CD4-positive, alpha-beta memory T cell (primary cell): Measurements from ENCODE around the gene GPBP1. TPM values are rescaled to one million over a fixed set of nuclear protein-coding genes. Genes with fewer than 3 reads are reported as not detected.
"Not testable (repeated sequence)": the region's sequence is repeated elsewhere in the genome, so short reads cannot be mapped to it uniquely, and the experiment has no call there.

Experiments used
- CTCF ChIA-PET: fragments of 350-600 bp; sonication (Branson Sonifier 250); formaldehyde crosslinking; loops from one replicate; lab custom pipeline; 2021; ENCODE audit warnings: inconsistent platforms; ENCODE audit not compliant: partially characterized antibody; lab: Charles Lee
- POLR2A ChIA-PET: fragments of 350-600 bp; sonication (Branson Sonifier 250); formaldehyde crosslinking; loops from one replicate; lab custom pipeline; 2021; ENCODE audit not compliant: partially characterized antibody; lab: Charles Lee
- DNase-seq, 5 donors: peaks; one replicate each; pipeline versions ENCODE4 v3.0.0 to v3.0.0-alpha.2; 2020 to 2022; ENCODE audit warnings: mixed read lengths in 1 of 5
- H3K27ac ChIP-seq: one replicate; pipeline ENCODE4 v1.7.0; 2013; ENCODE audit warnings: low read depth, low read length
- H3K27me3 ChIP-seq: 2 replicates; pipeline ENCODE4 v1.7.0; 2013; ENCODE audit warnings: mild to moderate bottlenecking, low read length, moderate library complexity; ENCODE audit not compliant: insufficient read depth
- H3K36me3 ChIP-seq: 2 replicates; pipeline ENCODE4 v1.7.0; 2013; ENCODE audit warnings: mild to moderate bottlenecking, low read length, moderate library complexity; ENCODE audit not compliant: insufficient read depth
- H3K4me1 ChIP-seq: 2 replicates; pipeline ENCODE4 v1.7.0; 2013; ENCODE audit warnings: mild to moderate bottlenecking, low read length, moderate library complexity; ENCODE audit not compliant: insufficient read depth
- H3K4me3 ChIP-seq, 2 donors: one replicate each; pipeline ENCODE4 v1.7.0; 2013; ENCODE audit warnings: low read length in 2 of 2, mild to moderate bottlenecking in 1 of 2
- H3K9me3 ChIP-seq, 2 donors: one replicate each; pipeline ENCODE4 v1.7.0; 2013; ENCODE audit warnings: low read length in 2 of 2, control low read depth in 1 of 2; ENCODE audit not compliant: control insufficient read depth in 1 of 2
- H3K27ac Mint-ChIP-seq, 7 donors: one replicate each; pipeline ENCODE4 v1.8.0; 2020 to 2021; ENCODE audit warnings: mixed read lengths in 7 of 7, mild to moderate bottlenecking in 6 of 7, inconsistent platforms in 3 of 7, moderate library complexity in 3 of 7
- H3K27me3 Mint-ChIP-seq, 2 donors: one replicate each; pipeline ENCODE4 v1.8.0; 2020 to 2021; ENCODE audit warnings: mixed read lengths in 2 of 2
- H3K36me3 Mint-ChIP-seq, 2 donors: one replicate each; pipeline ENCODE4 v1.8.0; 2020 to 2021; ENCODE audit warnings: mixed read lengths in 2 of 2, inconsistent platforms in 1 of 2, mild to moderate bottlenecking in 1 of 2
- H3K4me1 Mint-ChIP-seq, 4 donors: one replicate each; pipeline ENCODE4 v1.8.0; 2020 to 2021; ENCODE audit warnings: mixed read lengths in 4 of 4, mild to moderate bottlenecking in 1 of 4
- H3K4me3 Mint-ChIP-seq, 8 donors: one replicate each; pipeline ENCODE4 v1.8.0; 2020 to 2021; ENCODE audit warnings: mixed read lengths in 8 of 8, mild to moderate bottlenecking in 7 of 8, moderate library complexity in 6 of 8, inconsistent platforms in 3 of 8
- H3K9me3 Mint-ChIP-seq, 8 donors: one replicate each; pipeline ENCODE4 v1.8.0; 2020 to 2021; ENCODE audit warnings: mixed read lengths in 8 of 8, mild to moderate bottlenecking in 5 of 8, inconsistent platforms in 3 of 8, moderate library complexity in 1 of 8
- intact Hi-C: fragments of 100-400 bp; cut with micrococcal nuclease; formaldehyde crosslinking; loops from one replicate; pipeline ENCODE4 v1.15.1; 2023
- polyA plus RNA-seq, 2 donors: library from polyadenylated mRNA; unstranded; fragments of 300-500 nt; fragmentation: Illumina TruSeq; gene quantifications; one replicate each; pipeline ENCODE4 v1.2.3, GENCODE V29; 2021
- total RNA-seq, 2 experiments: library from RNA; stranded (reverse); gene quantifications; one replicate each; pipeline ENCODE4 v1.2.3, GENCODE V29; 2021

GPBP1 gene
- total and polyA plus RNA-seq, 4 experiments from 2014 or later = 92.1 to 137 (median 120) TPM

GRCh38 chr5:57192832-57193231 lies 19.0 kb downstream of the GPBP1 start:
- peaks cover 80% of the 10 kb centered on the region for H3K4me1 ChIP-seq
- H3K27me3 Mint-ChIP-seq, H3K36me3 ChIP-seq, intact Hi-C loops, DNase-seq, H3K9me3 ChIP-seq, H3K27me3 ChIP-seq, H3K9me3 Mint-ChIP-seq, H3K4me3 ChIP-seq, H3K27ac ChIP-seq: not testable (repeated sequence)
- H3K4me3 Mint-ChIP-seq = peak overlapping the region; percentile 21 to 87 (median 56)
- H3K4me1 Mint-ChIP-seq = peaks cover 38 to 87% (median 71%) of the 10 kb centered on the region in 4 donors
- peaks cover 30 to 57% of the 10 kb centered on the region in 2 donors for H3K36me3 Mint-ChIP-seq
- ChIA-PET CTCF (interaction anchor here (0.8 kb wide), 1 partner anchor 42 kb away, joined by 3 read pairs; no protein-coding TSS in a partner anchor), POLR2A (interaction anchor here (0.7 kb wide), 1 partner anchor 19 kb away, joined by 3 read pairs; no protein-coding TSS in a partner anchor)
- H3K27ac Mint-ChIP-seq = peak overlapping the region in 6 of 7 donors; percentile 33 to 84 (median 57)

- H3K9me3 ChIP-seq = no peaks in the 10 kb centered on the region
- peaks cover 80% of the 10 kb centered on the region for H3K4me1 ChIP-seq
- H3K27ac ChIP-seq = no peak overlapping the region
- Mint-ChIP-seq H3K9me3 (no peaks in the 10 kb centered on the region), H3K4me3 (peak overlapping the region in 7 of 8 donors; percentile 36 to 87 (median 65)), H3K27ac (peak overlapping the region; percentile 61 to 89 (median 82)), H3K27me3 (no peaks in the 10 kb centered on the region), H3K4me1 (peaks cover 35 to 87% (median 68%) of the 10 kb centered on the region in 4 donors), H3K36me3 (peaks cover 33 to 53% of the 10 kb centered on the region in 2 donors)
- peaks cover 3% of the 10 kb centered on the region for H3K36me3 ChIP-seq
- ChIA-PET CTCF (interaction anchor here (0.8 kb wide), 1 partner anchor 43 kb away, joined by 3 read pairs; no protein-coding TSS in a partner anchor), POLR2A (no interaction called here)
- intact Hi-C loops = no loop called here
- DNase-seq = peak in 3 of 5 donors; percentile 29 to 52 (median 42)
- H3K27me3 ChIP-seq = no peaks in the 10 kb centered on the region
- no peak overlapping the region for H3K4me3 ChIP-seq
Observed at GRCh38 chr5:57193757-57194413, 20.0 kb downstream of the GPBP1 start.

GRCh38 chr5:57194653-57195052 lies 20.8 kb downstream of the GPBP1 start:
- Mint-ChIP-seq H3K36me3 (peaks cover 33 to 53% of the 10 kb centered on the region in 2 donors), H3K4me1 (peaks cover 38 to 87% (median 69%) of the 10 kb centered on the region in 4 donors), H3K9me3 (no peaks in the 10 kb centered on the region), H3K27ac (peak overlapping the region in 5 of 7 donors; percentile 57 to 88 (median 68)), H3K27me3 (no peaks in the 10 kb centered on the region), H3K4me3 (peak overlapping the region in 2 of 8 donors; percentile 22 to 58)
- Histone ChIP-seq H3K9me3 (no peaks in the 10 kb centered on the region), H3K4me3 (no peak overlapping the region), H3K36me3 (peaks cover 3% of the 10 kb centered on the region), H3K4me1 (peaks cover 80% of the 10 kb centered on the region), H3K27me3 (no peaks in the 10 kb centered on the region), H3K27ac (no peak overlapping the region)
- intact Hi-C loops = no loop called here
- no peak for DNase-seq
- ChIA-PET CTCF (no interaction called here), POLR2A (interaction anchor here (2.1 kb wide), 1 partner anchor 21 kb away, joined by 6 read pairs; the partner anchor contains the start of gene GPBP1)

GRCh38 chr5:57195060-57195459 lies 21.2 kb downstream of the GPBP1 start:
- no peaks in the 10 kb centered on the region for H3K27me3 Mint-ChIP-seq
- no peak overlapping the region for H3K27ac ChIP-seq
- no peak for DNase-seq
- H3K4me3 ChIP-seq = no peak overlapping the region
- H3K4me1 Mint-ChIP-seq = peaks cover 37 to 87% (median 68%) of the 10 kb centered on the region in 4 donors
- H3K4me1 ChIP-seq = peaks cover 80% of the 10 kb centered on the region
- ChIA-PET CTCF (no interaction called here), POLR2A (interaction anchor here (2.1 kb wide), 1 partner anchor 22 kb away, joined by 6 read pairs; the partner anchor contains the start of gene GPBP1)
- H3K27ac Mint-ChIP-seq = peak overlapping the region in 5 of 7 donors; percentile 21 to 82 (median 68)
- H3K9me3 ChIP-seq = no peaks in the 10 kb centered on the region
- no peaks in the 10 kb centered on the region for H3K27me3 ChIP-seq
- peak overlapping the region in 1 of 8 donors; percentile 23 for H3K4me3 Mint-ChIP-seq
- peaks cover 33 to 49% of the 10 kb centered on the region in 2 donors for H3K36me3 Mint-ChIP-seq
- intact Hi-C loops = no loop called here
- H3K9me3 Mint-ChIP-seq = no peaks in the 10 kb centered on the region
- peaks cover 3% of the 10 kb centered on the region for H3K36me3 ChIP-seq

GRCh38 chr5:57199866-57200265 lies 26.0 kb downstream of the GPBP1 start:
- intact Hi-C loops = no loop called here
- no peaks in the 10 kb centered on the region for H3K9me3 Mint-ChIP-seq
- Histone ChIP-seq H3K27ac (peak overlapping the region; percentile 18), H3K9me3 (no peaks in the 10 kb centered on the region), H3K4me1 (peaks cover 84% of the 10 kb centered on the region), H3K27me3 (no peaks in the 10 kb centered on the region), H3K4me3 (no peak overlapping the region), H3K36me3 (no peaks in the 10 kb centered on the region)
- peaks cover 11 to 35% of the 10 kb centered on the region in 2 donors for H3K36me3 Mint-ChIP-seq
- peak overlapping the region; percentile 1 to 76 (median 69) for H3K4me3 Mint-ChIP-seq
- ChIA-PET POLR2A (no interaction called here), CTCF (no interaction called here)
- DNase-seq = no peak
- H3K27ac Mint-ChIP-seq = peak overlapping the region; percentile 10 to 91 (median 76)
- no peaks in the 10 kb centered on the region for H3K27me3 Mint-ChIP-seq
- H3K4me1 Mint-ChIP-seq = peaks cover 42 to 85% (median 63%) of the 10 kb centered on the region in 4 donors

- H3K4me1 Mint-ChIP-seq = peaks cover 51 to 86% (median 71%) of the 10 kb centered on the region in 4 donors
- no peaks in the 10 kb centered on the region for H3K27me3 ChIP-seq
- no peak overlapping the region for H3K4me3 ChIP-seq
- peaks cover 3 to 24% of the 10 kb centered on the region in 2 donors for H3K36me3 Mint-ChIP-seq
- H3K4me3 Mint-ChIP-seq = peak overlapping the region in 2 of 8 donors; percentile 4 to 9
- H3K9me3 ChIP-seq = no peaks in the 10 kb centered on the region
- POLR2A ChIA-PET = no interaction called here
- no peaks in the 10 kb centered on the region for H3K27me3 Mint-ChIP-seq
- no peak for DNase-seq
- H3K27ac ChIP-seq = no peak overlapping the region
- peaks cover 0 to 2% (median 0%) of the 10 kb centered on the region in 8 donors for H3K9me3 Mint-ChIP-seq
- intact Hi-C loops = no loop called here
- peaks cover 92% of the 10 kb centered on the region for H3K4me1 ChIP-seq
- CTCF ChIA-PET = interaction anchor here (0.6 to 1.6 kb wide), 2 partner anchors 12 to 65 kb away, joined by 3 to 6 read pairs; no protein-coding TSS in a partner anchor
- peak overlapping the region in 5 of 7 donors; percentile 43 to 70 (median 56) for H3K27ac Mint-ChIP-seq
- no peaks in the 10 kb centered on the region for H3K36me3 ChIP-seq
Observed at GRCh38 chr5:57202811-57203210, 29.0 kb downstream of the GPBP1 start.
